WTC11 (cell line): Measurements from ENCODE around the gene ERFL. TPM values are rescaled to one million over a fixed set of nuclear protein-coding genes. Genes with fewer than 3 reads are reported as not detected.

Experiments
- ATAC-seq: fragments of 200-7000 bp; cut with Tn5 transposase; 2 replicates; pipeline ENCODE4 v1.10.0; 2021; ENCODE audit warnings: mild to moderate bottlenecking, moderate library complexity
- CTCF ChIA-PET: fragments of 300-600 bp; sonication (Branson Sonifier 250); formaldehyde crosslinking; loops from one replicate; lab custom pipeline; 2021; ENCODE audit warnings: antibody characterized with exemption; lab: Charles Lee
- POLR2A ChIA-PET: fragments of 350-600 bp; sonication (Branson Sonifier 250); formaldehyde crosslinking; loops from one replicate; lab custom pipeline; 2021; ENCODE audit warnings: antibody characterized with exemption; lab: Charles Lee
- DNase-seq: peaks from one replicate; pipeline ENCODE4 v3.0.0; 2021; ENCODE audit warnings: low spot score
- H3K27ac Mint-ChIP-seq: 2 replicates; pipeline ENCODE4 v1.8.0; 2021; ENCODE audit warnings: mixed read lengths
- H3K27me3 Mint-ChIP-seq: 2 replicates; pipeline ENCODE4 v1.8.0; 2021; ENCODE audit warnings: low read depth, mild to moderate bottlenecking, moderate library complexity, mixed read lengths
- H3K36me3 Mint-ChIP-seq: 2 replicates; pipeline ENCODE4 v1.8.0; 2021; ENCODE audit warnings: mixed read lengths
- H3K4me1 Mint-ChIP-seq: 2 replicates; pipeline ENCODE4 v1.8.0; 2022; ENCODE audit warnings: mixed read lengths
- H3K4me3 Mint-ChIP-seq: 2 replicates; pipeline ENCODE4 v1.8.0; 2021; ENCODE audit warnings: mild to moderate bottlenecking, moderate library complexity, mixed read lengths
- H3K9me3 Mint-ChIP-seq: 2 replicates; pipeline ENCODE4 v1.8.0; 2021; ENCODE audit warnings: mixed read lengths
- E2F4 ChIP-seq: sonication (generic); formaldehyde crosslinking; IDR thresholded peaks from 2 replicates; pipeline ENCODE4 v1.8.1; 2022; ENCODE audit warnings: low read depth, mild to moderate bottlenecking, moderate library complexity, missing genetic modification reagents, borderline replicate concordance
- E2F5 ChIP-seq: sonication (generic); formaldehyde crosslinking; IDR thresholded peaks from 2 replicates; pipeline ENCODE4 v1.8.1; 2022; ENCODE audit warnings: mild to moderate bottlenecking, moderate library complexity, missing genetic modification reagents
- ERG ChIP-seq: fragments of 250-450 bp; sonication (Bioruptor Pico); IDR thresholded peaks from 2 replicates; pipeline ENCODE4 v1.8.0; 2021; ENCODE audit warnings: mild to moderate bottlenecking
- GTF2I ChIP-seq: fragments of 250-450 bp; sonication (Bioruptor Pico); conservative IDR thresholded peaks from 2 replicates; pipeline ENCODE4 v1.4.0; 2021; ENCODE audit warnings: mild to moderate bottlenecking
- MLX ChIP-seq: sonication (generic); formaldehyde crosslinking; IDR thresholded peaks from 2 replicates; pipeline ENCODE4 v1.8.1; 2023; ENCODE audit warnings: mild to moderate bottlenecking, missing genetic modification reagents, moderate library complexity
- MXD4 ChIP-seq: fragments of 250-450 bp; sonication (Bioruptor Pico); IDR thresholded peaks from 2 replicates; pipeline ENCODE4 v1.8.0; 2021; ENCODE audit warnings: mild to moderate bottlenecking, moderate library complexity, borderline replicate concordance
- MYBL2 ChIP-seq: sonication (generic); formaldehyde crosslinking; IDR thresholded peaks from 2 replicates; pipeline ENCODE4 v1.8.1; 2023; ENCODE audit warnings: mild to moderate bottlenecking, moderate library complexity, missing genetic modification reagents
- NFATC4 ChIP-seq: fragments of 250-450 bp; sonication (Bioruptor Pico); IDR thresholded peaks from 2 replicates; pipeline ENCODE4 v1.9.0; 2021; ENCODE audit warnings: mild to moderate bottlenecking
- ZBTB43 ChIP-seq: sonication (generic); formaldehyde crosslinking; IDR thresholded peaks from 2 replicates; pipeline ENCODE4 v1.8.1; 2023; ENCODE audit warnings: mild to moderate bottlenecking, missing genetic modification reagents
- ZNF121 ChIP-seq: sonication (generic); formaldehyde crosslinking; IDR thresholded peaks from 2 replicates; pipeline ENCODE4 v1.8.0; 2023; ENCODE audit warnings: missing genetic modification reagents
- ZNF425 ChIP-seq: fragments of 250-450 bp; sonication (Bioruptor Pico); conservative IDR thresholded peaks from 2 replicates; pipeline ENCODE4 v1.9.0; 2021; ENCODE audit warnings: mild to moderate bottlenecking
- total RNA-seq: library from RNA; stranded (reverse); gene quantifications from 3 replicates; pipeline ENCODE4 v1.2.3, GENCODE V29; 2021

Gene ERFL
- total RNA-seq, 1 experiment from 2014 or later: 0.31 TPM

- TF ChIP-seq ZNF425 (CRISPR knock-in tag) (no peak), ERG (CRISPR knock-in tag) (no peak), MYBL2 (CRISPR knock-in tag) (peak; percentile 62; the same call in 1 of the 2 replicates), MLX (no peak), MXD4 (CRISPR knock-in tag) (no peak), E2F4 (CRISPR knock-in tag) (no peak)
- TF ChIP-seq, all 79 proteins: peak for 20
Measured at GRCh38 chr19:41883821-41884733, 44.2 kb downstream of the ERFL start (continued).

- Mint-ChIP-seq H3K9me3 (no peaks in the 10 kb centered on the region), H3K27ac (peak overlapping the region; percentile 79)
Measured at GRCh38 chr19:41883463-41883820, 44.8 kb downstream of the ERFL start.

More at GRCh38 chr19:41883463-41883820, 44.8 kb downstream of the ERFL start:
- no peak for DNase-seq
- no peak for TF ChIP-seq ZBTB43 (CRISPR knock-in tag)
- TF ChIP-seq ZNF121 (CRISPR knock-in tag): no peak
- no peak for TF ChIP-seq NFATC4
- TF ChIP-seq E2F5 (CRISPR knock-in tag): 0 out of 2 replicates have a peak, but pooled peaks have one; percentile 2
- no peak for TF ChIP-seq GTF2I (CRISPR knock-in tag)
- TF ChIP-seq, all 79 proteins: peak for 1
- CTCF ChIA-PET: interaction anchor here (1.1 to 4.7 kb wide), 3 partner anchors 11 to 49 kb away, joined by 3 to 46 read pairs (median 7); no protein-coding TSS in a partner anchor
- POLR2A ChIA-PET: interaction anchor here (2.1 kb wide), 1 partner anchor 10 kb away, joined by 10 read pairs; no protein-coding TSS in a partner anchor
- peaks cover 29% of the 10 kb centered on the region for H3K27me3 Mint-ChIP-seq
- no peaks in the 10 kb centered on the region for H3K36me3 Mint-ChIP-seq
- no peak for ATAC-seq
- H3K4me3 Mint-ChIP-seq: peak overlapping the region; percentile 94
- peaks cover 42% of the 10 kb centered on the region for H3K4me1 Mint-ChIP-seq
